ENCODE measurements around the gene TTLL5.

GRCh38 chr14:75996488-75996887 lies 335.4 kb downstream of the TTLL5 start:
- TF ChIP-seq, protein P1, sequence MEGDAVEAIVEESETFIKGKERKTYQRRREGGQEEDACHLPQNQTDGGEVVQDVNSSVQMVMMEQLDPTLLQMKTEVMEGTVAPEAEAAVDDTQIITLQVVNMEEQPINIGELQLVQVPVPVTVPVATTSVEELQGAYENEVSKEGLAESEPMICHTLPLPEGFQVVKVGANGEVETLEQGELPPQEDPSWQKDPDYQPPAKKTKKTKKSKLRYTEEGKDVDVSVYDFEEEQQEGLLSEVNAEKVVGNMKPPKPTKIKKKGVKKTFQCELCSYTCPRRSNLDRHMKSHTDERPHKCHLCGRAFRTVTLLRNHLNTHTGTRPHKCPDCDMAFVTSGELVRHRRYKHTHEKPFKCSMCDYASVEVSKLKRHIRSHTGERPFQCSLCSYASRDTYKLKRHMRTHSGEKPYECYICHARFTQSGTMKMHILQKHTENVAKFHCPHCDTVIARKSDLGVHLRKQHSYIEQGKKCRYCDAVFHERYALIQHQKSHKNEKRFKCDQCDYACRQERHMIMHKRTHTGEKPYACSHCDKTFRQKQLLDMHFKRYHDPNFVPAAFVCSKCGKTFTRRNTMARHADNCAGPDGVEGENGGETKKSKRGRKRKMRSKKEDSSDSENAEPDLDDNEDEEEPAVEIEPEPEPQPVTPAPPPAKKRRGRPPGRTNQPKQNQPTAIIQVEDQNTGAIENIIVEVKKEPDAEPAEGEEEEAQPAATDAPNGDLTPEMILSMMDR (IDR thresholded peaks at IDR 0.05; ENCODE audit: low read depth, low read length, poor library complexity, severe bottlenecking): no peak
- TF ChIP-seq EZH2phosphoT487 (IDR thresholded peaks at IDR 0.05; ENCODE audit: borderline replicate concordance, low read length): no peak

Data from DOHH2 (cell line).